GM12873 (cell line): ENCODE measurements around the gene NTNG1.

Source experiments
- CTCF ChIP-seq: IDR thresholded peaks from 2 replicates; pipeline ENCODE4 v1.5.1; 2012; ENCODE audit warnings: low read depth, mild to moderate bottlenecking, moderate library complexity, low read length, control low read depth; ENCODE audit not compliant: insufficient read depth; ENCODE audit errors: missing control alignments

NTNG1 gene

DNA sequence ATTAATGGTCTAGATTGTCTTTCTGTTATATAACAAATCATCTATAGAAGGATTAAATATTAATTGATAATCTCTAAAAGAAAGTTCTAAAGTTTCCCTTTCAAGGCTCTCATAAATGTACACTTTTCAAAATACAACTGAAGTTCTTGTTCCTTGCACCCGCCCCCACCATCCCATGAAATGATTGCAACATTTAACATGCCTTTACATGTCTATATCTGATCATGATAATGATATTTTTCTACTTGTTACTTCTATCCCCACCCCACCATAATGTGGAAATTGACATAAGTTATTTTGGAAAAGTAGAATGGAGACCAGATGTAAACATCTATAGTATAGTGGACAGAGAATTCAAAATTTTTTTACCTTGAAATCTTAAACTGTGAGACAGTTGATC lies 186.6 kb downstream of the NTNG1 start:
- no peak for TF ChIP-seq CTCF

DNA sequence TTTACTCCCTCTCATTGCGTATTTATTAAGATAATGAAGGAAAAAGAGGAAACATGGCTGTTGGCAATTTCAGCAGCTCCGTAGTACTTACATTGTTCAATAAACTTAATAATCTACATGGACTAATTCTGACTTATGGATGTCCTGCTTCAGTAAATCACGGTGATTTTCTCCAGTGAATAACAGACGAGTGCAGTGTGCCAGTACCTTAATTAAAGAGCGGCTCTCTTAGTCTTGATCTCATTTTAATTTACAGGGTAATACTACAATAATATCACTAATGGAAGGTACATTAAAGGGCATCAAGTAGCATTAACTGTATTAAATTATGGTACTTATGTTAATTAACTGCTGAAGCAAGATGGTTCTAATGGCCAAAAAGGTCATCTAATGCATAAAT lies 187.2 kb downstream of the NTNG1 start:
- TF ChIP-seq CTCF, result no peak

GRCh38 chr1:107339775-107340174 lies 198.9 kb downstream of the NTNG1 start:
- TF ChIP-seq CTCF, result no peak

GRCh38 chr1:107342316-107342715 lies 201.5 kb downstream of the NTNG1 start:
- no peak for TF ChIP-seq CTCF

GRCh38 chr1:107342768-107343167 lies 201.9 kb downstream of the NTNG1 start:
- TF ChIP-seq CTCF, result no peak

DNA sequence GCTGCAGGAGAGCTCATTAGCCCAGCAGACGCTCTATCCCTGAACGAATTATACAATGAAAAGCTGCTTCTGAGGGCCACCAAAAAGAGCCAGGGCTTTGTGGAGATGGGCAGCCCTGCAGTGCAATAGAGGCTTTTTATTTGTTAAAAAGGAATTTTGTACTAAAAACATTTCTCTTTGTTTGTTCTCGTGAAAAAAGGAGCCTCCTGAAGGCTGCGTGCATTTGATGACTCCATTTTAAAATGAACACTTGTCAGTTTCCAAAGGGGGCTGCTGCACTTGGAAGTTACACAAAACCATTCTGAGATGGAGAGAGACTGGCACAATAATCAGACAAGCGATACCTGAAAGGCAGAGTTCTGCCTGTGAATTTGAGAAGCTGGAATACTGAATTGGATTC lies 202.8 kb downstream of the NTNG1 start:
- TF ChIP-seq CTCF, result no peak

GRCh38 chr1:107344268-107344760 lies 203.5 kb downstream of the NTNG1 start:
- TF ChIP-seq CTCF, result no peak
